ENCODE data around the gene TPI1.
"Not testable (repeated sequence)": the region's sequence is repeated elsewhere in the genome, so short reads cannot be mapped to it uniquely, and the experiment has no call there.

The TPI1 gene

DNA sequence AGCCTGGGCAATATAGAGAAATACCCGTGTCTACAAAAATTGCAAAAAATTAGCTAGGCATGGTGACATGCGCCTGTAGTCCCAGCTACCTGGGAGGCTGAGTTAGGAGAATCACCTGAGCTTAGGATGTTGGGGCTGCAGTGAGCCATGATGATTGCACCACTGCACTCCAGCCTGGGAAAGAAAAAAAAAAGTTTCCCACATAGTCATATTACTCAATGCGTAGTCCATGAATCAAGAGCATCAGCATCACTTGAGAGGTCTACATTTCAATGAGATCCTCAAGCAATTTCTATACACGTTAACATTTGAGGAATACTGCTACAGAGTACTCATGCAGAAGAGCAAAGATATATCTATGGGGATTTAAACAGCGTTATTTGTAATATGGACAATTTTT, 32.1 kb downstream of the TPI1 start:
- no peaks in the 10 kb centered on the region; the same call in 1 of the 2 replicates for H3K36me3 ChIP-seq (ENCODE audit: insufficient read depth, low read length)
- no peak overlapping the region for H3K9ac ChIP-seq (ENCODE audit: low read depth, low read length)
- no peaks in the 10 kb centered on the region for H3K9me3 ChIP-seq (ENCODE audit: control insufficient read depth, insufficient read depth, low read length)
- peaks cover 12% of the 10 kb centered on the region; the same call in 1 of the 2 replicates for H3K4me1 ChIP-seq (ENCODE audit: insufficient read depth, low read length)

DNA sequence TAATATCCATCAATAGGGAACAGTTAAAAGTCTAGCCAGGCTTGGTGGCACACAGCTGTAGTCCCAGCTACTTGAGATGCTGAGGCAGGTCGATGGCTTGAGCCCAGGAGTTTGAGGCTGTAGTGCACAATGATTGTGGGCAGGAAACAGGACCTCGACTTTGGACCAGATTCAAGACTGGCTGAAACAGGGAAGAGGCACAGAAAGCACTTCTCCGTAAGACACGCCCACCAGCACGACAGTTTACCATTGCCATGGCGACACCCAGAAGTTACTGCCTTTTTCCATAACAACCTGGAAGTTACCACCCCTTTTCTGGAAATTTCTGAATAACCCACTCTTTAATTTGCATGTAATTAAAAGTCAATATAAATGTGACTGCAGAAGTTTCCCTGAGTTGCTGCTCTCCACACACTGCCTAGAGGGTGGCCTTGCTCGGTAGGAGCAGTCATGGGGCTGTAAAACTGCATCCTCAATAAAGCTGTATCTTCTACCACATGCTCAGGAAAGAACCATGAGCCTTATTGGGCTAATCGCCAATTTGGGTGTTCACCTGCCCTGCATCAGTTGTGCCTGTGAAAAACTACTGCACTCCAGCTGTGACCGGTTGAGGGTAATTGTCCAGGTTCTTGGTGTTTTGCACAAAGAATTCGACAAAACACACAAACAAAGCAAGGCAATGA, 32.6 kb downstream of the TPI1 start:
- peaks cover 12% of the 10 kb centered on the region; the same call in 1 of the 2 replicates for H3K4me1 ChIP-seq (ENCODE audit: insufficient read depth, low read length)
- H3K9ac ChIP-seq (ENCODE audit: low read depth, low read length) = no peak overlapping the region
- H3K36me3 ChIP-seq (ENCODE audit: insufficient read depth, low read length) = no peaks in the 10 kb centered on the region; the same call in 1 of the 2 replicates
- no peaks in the 10 kb centered on the region for H3K9me3 ChIP-seq (ENCODE audit: control insufficient read depth, insufficient read depth, low read length)

DNA sequence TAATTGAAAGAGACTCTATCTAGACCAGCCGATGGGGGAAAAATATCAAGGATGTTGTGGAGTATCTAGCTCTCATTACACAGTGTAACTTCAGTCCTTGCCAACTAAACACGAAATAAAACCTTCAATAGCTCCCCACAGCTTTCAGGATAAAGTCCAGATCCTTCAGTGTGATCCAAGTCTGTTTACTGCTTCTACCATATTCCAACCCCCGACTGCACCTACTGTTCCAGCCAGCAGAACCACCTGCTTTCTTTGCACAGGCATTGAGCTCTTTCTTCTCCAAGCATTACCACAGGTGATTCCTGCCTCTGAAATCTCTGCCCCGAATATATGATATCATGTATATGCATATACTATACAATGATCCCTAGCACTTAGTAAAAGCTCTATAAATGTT, 35.1 kb downstream of the TPI1 start:
- Histone ChIP-seq H3K9me3 (ENCODE audit: control insufficient read depth, insufficient read depth, low read length) (no peaks in the 10 kb centered on the region), H3K36me3 (ENCODE audit: insufficient read depth, low read length) (no peaks in the 10 kb centered on the region; the same call in 1 of the 2 replicates), H3K9ac (ENCODE audit: low read depth, low read length) (no peak overlapping the region), H3K4me1 (ENCODE audit: insufficient read depth, low read length) (peaks cover 12% of the 10 kb centered on the region; the same call in 1 of the 2 replicates)

DNA sequence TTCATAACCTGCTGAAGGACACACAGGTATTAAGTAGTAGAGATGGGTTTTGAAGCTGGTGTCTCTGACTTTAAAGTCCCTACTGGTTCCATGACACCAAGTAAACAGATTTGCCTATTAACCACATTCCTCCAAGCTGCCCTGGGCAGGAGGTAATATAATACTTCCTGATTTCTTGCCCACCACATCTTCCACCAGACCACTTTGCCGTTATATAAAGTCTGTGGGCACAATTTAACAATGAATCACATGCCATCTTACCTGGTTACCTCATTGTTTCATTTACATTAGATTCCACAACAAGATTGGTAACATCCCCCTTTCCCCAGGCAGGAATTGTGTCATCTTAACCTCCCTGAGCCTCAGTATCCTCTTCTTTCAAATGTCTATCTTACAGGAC, 36.4 kb downstream of the TPI1 start:
- H3K4me1 ChIP-seq (ENCODE audit: insufficient read depth, low read length) = peaks cover 12% of the 10 kb centered on the region; the same call in 1 of the 2 replicates
- no peaks in the 10 kb centered on the region for H3K9me3 ChIP-seq (ENCODE audit: control insufficient read depth, insufficient read depth, low read length)
- H3K36me3 ChIP-seq (ENCODE audit: insufficient read depth, low read length) = no peaks in the 10 kb centered on the region; the same call in 1 of the 2 replicates
- no peak overlapping the region for H3K9ac ChIP-seq (ENCODE audit: low read depth, low read length)

DNA sequence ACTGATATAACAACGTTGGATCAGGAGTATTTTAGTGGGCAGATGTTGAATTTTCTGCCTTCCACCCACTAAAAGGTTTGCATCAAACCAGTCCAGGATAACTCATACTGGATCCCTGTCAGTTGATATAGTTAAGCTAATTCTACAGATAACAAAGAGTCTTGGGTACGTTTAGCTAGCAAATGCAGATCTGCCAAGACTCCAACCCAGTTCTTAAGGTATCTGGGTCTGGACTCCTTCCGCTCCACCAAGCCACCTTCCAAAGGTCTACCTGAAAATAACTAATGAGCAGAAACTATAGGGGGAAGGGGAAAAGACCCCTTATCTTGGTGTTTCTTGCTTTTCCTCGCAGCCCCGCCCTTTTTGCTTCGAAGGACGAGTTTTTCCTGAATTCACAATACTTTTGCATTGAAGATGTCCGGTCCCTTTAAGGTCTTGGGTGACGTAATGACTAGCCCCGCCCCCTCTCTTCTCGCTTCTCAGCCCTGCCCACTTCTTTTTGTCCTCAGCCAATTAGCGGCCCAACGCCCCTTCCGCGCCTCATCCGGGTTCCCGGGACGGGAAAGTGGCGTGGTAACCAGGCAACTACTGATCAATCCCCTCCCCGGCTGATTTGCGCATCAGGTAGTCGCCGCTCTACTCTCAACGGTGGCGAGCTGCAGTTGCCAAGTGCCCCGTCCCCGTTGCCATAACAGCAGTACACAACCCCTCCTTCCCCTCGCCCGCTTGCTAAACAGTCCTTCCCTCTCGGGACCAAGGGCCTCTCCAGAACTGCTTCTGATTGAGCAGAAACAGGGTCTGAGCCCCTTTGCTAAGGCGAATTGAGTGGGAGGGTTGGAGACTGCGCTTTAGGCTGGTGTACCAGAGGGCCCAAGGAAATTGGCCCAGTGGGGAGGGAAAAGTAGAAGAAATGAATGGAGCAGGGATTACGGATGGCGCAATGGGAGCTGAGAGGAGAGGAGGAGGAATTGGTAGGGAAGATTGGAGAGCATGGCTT, 37.2 kb downstream of the TPI1 start, which contains the start of gene LRRC23:
TSS of gene LRRC23 (plus strand) at position 543 of the 997 bp plus-strand sequence. CDS start 812 bp downstream, outside the sequence.
- H3K36me3 ChIP-seq (ENCODE audit: insufficient read depth, low read length) = no peaks in the 10 kb centered on the region; the same call in 1 of the 2 replicates
- H3K9ac ChIP-seq (ENCODE audit: low read depth, low read length) = peak within 1 kb of the TSS; percentile 40
- peaks cover 12% of the 10 kb centered on the region; the same call in 1 of the 2 replicates for H3K4me1 ChIP-seq (ENCODE audit: insufficient read depth, low read length)
- no peaks in the 10 kb centered on the region for H3K9me3 ChIP-seq (ENCODE audit: control insufficient read depth, insufficient read depth, low read length)

DNA sequence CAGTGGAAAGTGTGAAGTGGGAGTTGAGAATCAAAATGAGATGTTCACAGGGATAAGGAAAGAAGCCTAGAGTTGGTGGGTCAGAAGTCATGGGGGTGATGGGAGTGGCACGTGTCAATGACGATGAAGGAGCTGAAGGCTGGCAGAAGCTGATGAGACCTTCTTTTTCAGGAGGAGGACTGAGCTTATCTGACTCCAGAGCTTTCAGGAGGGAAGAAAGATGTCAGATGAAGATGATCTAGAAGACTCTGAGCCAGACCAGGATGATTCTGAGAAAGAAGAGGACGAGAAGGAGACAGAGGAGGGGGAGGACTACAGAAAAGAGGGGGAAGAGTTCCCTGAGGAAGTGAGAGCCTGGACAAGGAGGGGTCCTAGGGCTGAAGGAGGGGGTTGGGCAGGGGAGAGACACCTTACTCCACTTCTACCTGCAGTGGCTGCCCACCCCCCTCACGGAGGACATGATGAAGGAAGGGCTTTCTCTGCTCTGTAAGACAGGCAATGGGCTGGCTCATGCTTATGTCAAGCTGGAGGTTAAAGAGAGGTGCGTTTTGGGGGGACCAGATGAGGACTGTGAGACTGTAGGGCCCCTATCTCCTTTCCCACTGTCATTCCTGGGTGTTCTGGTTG, 38.2 kb downstream of the TPI1 start:
- Histone ChIP-seq H3K4me1 (ENCODE audit: insufficient read depth, low read length) (peaks cover 10% of the 10 kb centered on the region; the same call in 1 of the 2 replicates), H3K36me3 (ENCODE audit: insufficient read depth, low read length) (no peaks in the 10 kb centered on the region; the same call in 1 of the 2 replicates), H3K9me3 (ENCODE audit: control insufficient read depth, insufficient read depth, low read length) (no peaks in the 10 kb centered on the region), H3K9ac (ENCODE audit: low read depth, low read length) (peak overlapping the region; percentile 40; the same call in 1 of the 2 replicates)

DNA sequence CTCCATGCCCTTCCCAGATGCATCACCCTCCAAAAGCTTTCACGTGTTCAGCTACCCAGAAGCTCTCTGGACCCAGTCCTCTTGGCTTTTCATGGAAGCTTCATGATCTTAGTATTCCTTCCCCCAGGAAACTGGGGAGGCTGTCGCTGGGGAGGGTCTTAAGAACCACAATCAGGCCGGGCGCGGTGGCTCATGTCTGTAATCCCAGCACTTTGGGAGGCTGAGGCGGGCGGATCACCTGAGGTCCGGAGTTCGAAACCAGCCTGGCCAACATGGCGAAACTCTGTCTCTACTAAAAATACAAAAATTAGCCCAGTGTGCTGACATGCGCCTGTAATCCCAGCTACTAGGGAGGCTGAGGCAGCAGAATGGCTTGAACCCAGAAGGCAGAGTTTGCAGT, 40.8 kb downstream of the TPI1 start:
- not testable (repeated sequence) for H3K9ac ChIP-seq (ENCODE audit: low read depth, low read length); H3K9me3 ChIP-seq (ENCODE audit: control insufficient read depth, insufficient read depth, low read length)

DNA sequence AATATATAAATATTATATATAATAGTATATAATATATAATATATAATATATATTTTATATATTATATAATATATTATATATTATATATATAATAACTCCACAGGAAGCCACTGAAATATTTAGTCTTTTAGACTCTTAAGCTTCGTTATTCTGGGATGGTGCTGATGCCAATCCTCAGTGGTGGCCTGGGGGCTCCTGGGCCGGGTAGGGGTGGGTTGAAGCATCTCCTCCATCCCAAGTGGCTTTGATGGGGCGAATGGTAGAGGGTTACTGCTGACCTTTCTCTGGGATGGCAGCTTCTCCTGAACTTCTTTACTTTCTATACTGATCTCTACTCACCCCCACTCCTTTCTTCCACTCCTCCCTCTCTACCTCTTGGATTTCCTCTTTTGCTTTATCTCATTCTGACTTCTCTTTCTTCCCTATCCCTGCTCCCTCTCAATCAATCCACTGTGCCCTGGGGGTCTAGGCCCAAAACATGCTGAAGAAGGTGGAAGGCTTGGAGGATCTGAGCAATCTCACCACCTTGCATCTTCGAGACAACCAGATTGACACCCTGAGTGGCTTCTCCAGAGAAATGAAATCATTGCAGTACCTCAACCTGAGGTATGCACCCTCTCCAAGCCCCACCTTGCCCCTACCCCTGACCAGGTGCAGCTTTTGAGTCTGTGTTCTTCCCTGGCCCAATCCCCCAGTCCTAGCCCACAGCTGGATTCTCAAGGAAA, 42.3 kb downstream of the TPI1 start:
- Histone ChIP-seq H3K36me3 (ENCODE audit: insufficient read depth, low read length) (no peaks in the 10 kb centered on the region), H3K4me1 (ENCODE audit: insufficient read depth, low read length) (peaks cover 14% of the 10 kb centered on the region), H3K9ac (ENCODE audit: low read depth, low read length) (no peak overlapping the region), H3K9me3 (ENCODE audit: control insufficient read depth, insufficient read depth, low read length) (no peaks in the 10 kb centered on the region)

More for the DNA sequence above, 40.8 kb downstream of the TPI1 start:
- not testable (repeated sequence) for H3K36me3 ChIP-seq (ENCODE audit: insufficient read depth, low read length)
- H3K4me1 ChIP-seq (ENCODE audit: insufficient read depth, low read length) = peaks cover 17% of the 10 kb centered on the region

DNA sequence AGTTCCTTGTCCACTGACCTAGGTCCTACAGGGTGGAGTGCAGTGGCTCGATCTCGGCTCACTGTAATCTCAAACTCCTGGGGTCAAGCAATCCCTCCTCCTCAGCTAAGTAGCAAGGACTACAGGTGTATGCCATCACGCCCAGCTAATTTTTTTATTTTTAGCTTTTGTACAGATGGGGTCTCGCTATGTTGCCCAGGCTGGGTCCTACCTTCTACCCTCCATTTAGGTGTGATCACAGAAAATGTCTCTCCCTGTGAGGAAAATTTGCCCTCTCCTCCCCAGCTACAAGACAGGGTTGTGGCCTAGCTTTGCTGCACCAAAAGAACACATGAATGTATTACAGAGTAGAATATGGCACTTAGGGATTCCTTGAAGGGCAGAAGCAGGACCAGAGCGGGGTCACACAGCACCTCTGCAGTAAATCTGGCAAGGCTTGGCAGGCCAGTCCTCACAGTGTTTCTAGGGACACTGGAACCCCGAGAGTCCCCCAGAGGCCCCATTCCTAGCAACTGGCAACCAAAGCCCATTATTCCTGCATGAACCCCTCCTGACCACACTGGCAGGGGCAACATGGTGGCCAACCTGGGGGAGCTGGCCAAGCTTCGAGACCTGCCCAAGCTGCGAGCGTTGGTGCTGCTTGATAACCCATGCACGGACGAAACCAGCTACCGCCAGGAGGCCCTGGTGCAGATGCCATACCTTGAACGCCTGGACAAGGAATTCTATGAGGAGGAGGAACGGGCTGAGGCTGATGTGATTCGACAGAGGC, 45.0 kb downstream of the TPI1 start:
- H3K9me3 ChIP-seq (ENCODE audit: control insufficient read depth, insufficient read depth, low read length) = no peaks in the 10 kb centered on the region
- H3K36me3 ChIP-seq (ENCODE audit: insufficient read depth, low read length) = peaks cover 4% of the 10 kb centered on the region; the same call in 1 of the 2 replicates
- no peak overlapping the region for H3K9ac ChIP-seq (ENCODE audit: low read depth, low read length)
- H3K4me1 ChIP-seq (ENCODE audit: insufficient read depth, low read length) = peaks cover 29% of the 10 kb centered on the region

DNA sequence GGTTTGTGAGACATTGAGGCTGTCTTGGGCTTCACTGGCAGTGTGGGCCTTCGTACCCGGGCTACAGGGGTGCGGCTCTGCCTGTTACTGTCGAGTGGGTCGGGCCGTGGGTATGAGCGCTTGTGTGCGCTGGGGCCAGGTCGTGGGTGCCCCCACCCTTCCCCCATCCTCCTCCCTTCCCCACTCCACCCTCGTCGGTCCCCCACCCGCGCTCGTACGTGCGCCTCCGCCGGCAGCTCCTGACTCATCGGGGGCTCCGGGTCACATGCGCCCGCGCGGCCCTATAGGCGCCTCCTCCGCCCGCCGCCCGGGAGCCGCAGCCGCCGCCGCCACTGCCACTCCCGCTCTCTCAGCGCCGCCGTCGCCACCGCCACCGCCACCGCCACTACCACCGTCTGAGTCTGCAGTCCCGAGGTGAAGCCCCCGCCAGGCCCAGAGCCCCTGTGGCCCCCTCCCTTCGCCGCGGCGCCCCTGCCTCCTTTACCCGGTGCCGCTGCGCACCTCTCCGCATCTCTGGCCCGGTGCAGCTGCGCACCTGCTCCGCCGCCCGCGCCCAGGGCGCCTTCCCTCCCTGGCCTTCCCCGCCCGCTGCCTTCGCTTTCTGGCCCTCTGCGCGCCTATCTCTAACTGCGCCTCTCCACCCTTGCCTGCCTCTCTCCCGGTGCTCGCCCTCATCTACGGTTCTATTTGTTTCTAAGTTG, 47.1 kb downstream of the TPI1 start, which contains the start of gene ENO2:
TSS of gene ENO2 (plus strand) at position 335 of the 701 bp plus-strand sequence. CDS start 1,253 bp downstream, outside the sequence.
- Histone ChIP-seq H3K9me3 (ENCODE audit: control insufficient read depth, insufficient read depth, low read length) (no peaks in the 10 kb centered on the region), H3K36me3 (ENCODE audit: insufficient read depth, low read length) (peaks cover 10% of the 10 kb centered on the region), H3K4me1 (ENCODE audit: insufficient read depth, low read length) (peaks cover 35% of the 10 kb centered on the region), H3K9ac (ENCODE audit: low read depth, low read length) (peak within 1 kb of the TSS; percentile 96)

DNA sequence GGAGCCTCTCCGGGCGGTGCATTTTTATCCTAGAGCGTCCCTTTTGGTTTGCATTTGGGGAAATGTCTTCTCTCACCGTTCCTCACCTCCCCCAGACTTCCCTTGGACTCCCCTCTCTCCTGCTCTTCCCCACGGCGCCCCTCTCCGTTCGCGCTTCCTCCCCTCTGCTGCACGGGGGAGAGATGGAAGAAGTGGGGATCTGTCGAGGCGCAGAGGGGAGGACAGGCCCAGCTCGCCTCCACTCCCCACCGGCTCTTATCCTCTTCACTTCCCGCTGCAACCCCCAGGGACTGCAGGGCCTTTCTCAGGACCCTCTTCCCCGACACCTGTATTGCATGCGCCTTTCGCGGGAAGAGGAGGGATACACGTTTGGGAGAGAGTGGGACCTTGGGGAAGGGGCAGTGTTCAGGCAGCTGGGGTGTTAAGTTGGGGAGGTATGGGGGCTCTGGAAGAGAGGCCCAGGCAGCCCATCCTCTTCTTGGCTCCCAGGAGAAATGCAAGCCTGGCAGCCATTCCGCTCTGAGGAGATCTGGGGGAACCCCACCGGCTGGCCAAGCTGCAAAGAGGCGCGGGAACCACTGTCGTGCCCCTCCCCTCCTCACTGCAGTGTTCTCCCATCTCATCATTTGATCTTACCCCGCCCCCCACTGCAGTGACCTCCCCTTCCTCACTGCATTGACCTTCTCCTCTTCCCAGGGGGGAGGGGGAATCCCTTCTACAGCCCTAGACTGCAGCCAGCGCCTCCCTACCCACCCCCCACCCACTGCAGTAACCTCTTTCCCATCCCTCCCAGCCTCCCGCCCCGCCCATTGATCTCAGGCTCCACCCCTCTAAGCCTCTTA, 47.8 kb downstream of the TPI1 start:
- H3K4me1 ChIP-seq (ENCODE audit: insufficient read depth, low read length) = peaks cover 40% of the 10 kb centered on the region
- no peaks in the 10 kb centered on the region for H3K9me3 ChIP-seq (ENCODE audit: control insufficient read depth, insufficient read depth, low read length)
- peaks cover 15% of the 10 kb centered on the region for H3K36me3 ChIP-seq (ENCODE audit: insufficient read depth, low read length)
- peak overlapping the region; percentile 96 for H3K9ac ChIP-seq (ENCODE audit: low read depth, low read length)

All from ES-I3 (cell line).